H4 (cell line): Measurements from ENCODE around the gene SYT12. TPM values are rescaled to one million over a fixed set of nuclear protein-coding genes. Genes with fewer than 3 reads are reported as not detected.

Experiments
- DNase-seq: peaks from one replicate; pipeline ENCODE4 v3.0.0-alpha.2; 2015; ENCODE audit warnings: low spot score
- total RNA-seq: library from RNA; depleted of rRNA; stranded (reverse); fragments of >200 nt; shearing (Covaris generic); gene quantifications from 2 replicates; pipeline ENCODE4 v1.2.3, GENCODE V29; 2014

SYT12 gene
- total RNA-seq, 1 experiment from 2014 or later = not detected

GRCh38 chr11:67055812-67056211, 32.9 kb downstream of the SYT12 start:
- DNase-seq = no peak

- no peak for DNase-seq
Measured at GRCh38 chr11:67056267-67057204, 33.6 kb downstream of the SYT12 start, which contains the start of gene RHOD. TSS of gene RHOD (plus strand) at chr11:67056847. CDS start at chr11:67056903, 56 bp downstream.

- DNase-seq = no peak
Measured at GRCh38 chr11:67057205-67057672, 34.3 kb downstream of the SYT12 start.

- no peak for DNase-seq
Measured at GRCh38 chr11:67058506-67058905, 35.6 kb downstream of the SYT12 start.

- no peak for DNase-seq
Measured at GRCh38 chr11:67059671-67060070, 36.7 kb downstream of the SYT12 start.

GRCh38 chr11:67060111-67060522, 37.2 kb downstream of the SYT12 start:
- DNase-seq = no peak

GRCh38 chr11:67062526-67063373, 39.8 kb downstream of the SYT12 start:
- no peak for DNase-seq

GRCh38 chr11:67066333-67066709, 43.4 kb downstream of the SYT12 start:
- DNase-seq = no peak

GRCh38 chr11:67071420-67072284, 48.7 kb downstream of the SYT12 start:
- no peak for DNase-seq

- no peak for DNase-seq
Measured at GRCh38 chr11:67072295-67072694, 49.4 kb downstream of the SYT12 start.

- DNase-seq = no peak
Measured at GRCh38 chr11:67073908-67074307, 51.0 kb downstream of the SYT12 start.

- DNase-seq = no peak
Measured at GRCh38 chr11:67076202-67076601, 53.3 kb downstream of the SYT12 start.

GRCh38 chr11:67079065-67079705, 56.3 kb downstream of the SYT12 start:
- DNase-seq = no peak

- DNase-seq = no peak
Measured at GRCh38 chr11:67082071-67082791, 59.3 kb downstream of the SYT12 start.

GRCh38 chr11:67083786-67084366, 60.9 kb downstream of the SYT12 start:
- no peak for DNase-seq

GRCh38 chr11:67085617-67086016, 62.7 kb downstream of the SYT12 start:
- DNase-seq = no peak

- no peak for DNase-seq
Measured at GRCh38 chr11:67090717-67091116, 67.8 kb downstream of the SYT12 start.

GRCh38 chr11:67095214-67095507, 72.2 kb downstream of the SYT12 start:
- DNase-seq = no peak

- DNase-seq = no peak
Measured at GRCh38 chr11:67098799-67099429, 76.0 kb downstream of the SYT12 start.
